K562 (cell line): ENCODE measurements around the gene ELP5. TPM values are rescaled to one million over a fixed set of nuclear protein-coding genes. Genes with fewer than 3 reads are reported as not detected.
A peak's percentile ranks its signal among the peaks of the same experiment; 100 is the strongest.

Source experiments
- JUND ChIP-seq, 2 experiments: IDR thresholded peaks; 2 replicates in 1 of 2; 3 replicates in 1 of 2; pipeline ENCODE4 v1.6.1; 2011; ENCODE audit warnings: borderline replicate concordance in 2 of 2, low read depth in 2 of 2, low read length in 2 of 2, improper control_type of control experiment in 1 of 2, missing biosample characterization in 1 of 2, missing genetic modification characterization in 1 of 2, missing genetic modification reagents in 1 of 2
- KDM4B ChIP-seq, 2 experiments: fragments of 450-650 bp in 1 of 2; sonication (generic) in 1 of 2; IDR thresholded peaks; 2 replicates each; pipeline ENCODE4 v1.6.1; 2016 to 2017; ENCODE audit warnings: borderline replicate concordance in 2 of 2, antibody characterized with exemption in 1 of 2, low read depth in 1 of 2, mild to moderate bottlenecking in 1 of 2
- LEF1 ChIP-seq: fragments of 450-650 bp; IDR thresholded peaks from 2 replicates; pipeline ENCODE4 v1.6.1; 2016; ENCODE audit warnings: mild to moderate bottlenecking
- MTA1 ChIP-seq: fragments of 450-650 bp; IDR thresholded peaks from 2 replicates; pipeline ENCODE4 v1.6.1; 2017; ENCODE audit warnings: borderline replicate concordance
- NBN ChIP-seq: fragments of 450-650 bp; IDR thresholded peaks from 2 replicates; pipeline ENCODE4 v1.6.1; 2016; ENCODE audit warnings: low read depth, mild to moderate bottlenecking
- NKRF ChIP-seq: fragments of 450-650 bp; IDR thresholded peaks from 2 replicates; pipeline ENCODE4 v1.6.1; 2016; ENCODE audit warnings: borderline replicate concordance
- NR0B1 ChIP-seq: fragments of 450-650 bp; IDR thresholded peaks from one replicate; pipeline ENCODE4 v1.6.1; 2018; ENCODE audit warnings: mild to moderate bottlenecking, moderate library complexity; ENCODE audit not compliant: partially characterized antibody
- PHF8 ChIP-seq: fragments of 200-600 bp; sonication (generic); IDR thresholded peaks from 2 replicates; pipeline ENCODE4 v1.6.1; 2012; ENCODE audit warnings: mixed run types, mild to moderate bottlenecking, inconsistent platforms, low read length, moderate library complexity, borderline replicate concordance
- USF1 ChIP-seq: sonication (generic); formaldehyde crosslinking; IDR thresholded peaks from 2 replicates; pipeline ENCODE4 v1.9.0; 2022; ENCODE audit warnings: mild to moderate bottlenecking, missing genetic modification reagents
- YY1 ChIP-seq, 3 experiments: IDR thresholded peaks; 2 replicates each; pipeline ENCODE4 v1.6.1; 2011; ENCODE audit warnings: low read length in 2 of 3, mild to moderate bottlenecking in 2 of 3, moderate library complexity in 2 of 3, borderline replicate concordance in 1 of 3, control low read depth in 1 of 3, low read depth in 1 of 3; ENCODE audit not compliant: insufficient read depth in 3 of 3, insufficient replicate concordance in 2 of 3, control insufficient read depth in 1 of 3, insufficient read length in 1 of 3; ENCODE audit errors: extremely low read depth in 1 of 3
- ZNF740 ChIP-seq, 3 experiments: fragments of 200-800 bp in 1 of 3; sonication (Bioruptor generic) in 1 of 3; sonication (generic) in 1 of 3; formaldehyde crosslinking in 1 of 3; IDR thresholded peaks; 2 replicates each; pipeline versions ENCODE4 v1.6.1 to v1.8.0; 2016 to 2022; ENCODE audit warnings: mild to moderate bottlenecking in 2 of 3, missing compliant biosample characterization in 2 of 3, missing genetic modification characterization in 2 of 3, missing genetic modification reagents in 1 of 3
- polyA plus RNA-seq, 8 experiments: library from polyadenylated mRNA; depleted of rRNA in 4 of 8; stranded (reverse) in 5 of 8; unstranded in 3 of 8; fragments of >200 nt; fragmentation: Nextera tagmentation in 2 of 8; fragmentation: Illumina TruSeq in 1 of 8; extraction: Ambion mirVana in 2 of 8; extraction: Trizol in 1 of 8; gene quantifications; 2 replicates each; pipeline versions ENCODE4 v1.2.1 to v1.2.3, GENCODE V29; 2011 to 2014; ENCODE audit warnings: inconsistent platforms in 1 of 8, missing spikeins in 1 of 8
- total RNA-seq, 7 experiments: library from RNA; depleted of rRNA in 6 of 7; stranded (reverse); fragments of >200 nt in 6 of 7; fragmentation: Illumina TruSeq in 2 of 7; extraction: Trizol in 2 of 7; gene quantifications; 2 replicates each; pipeline versions ENCODE4 v1.2.1 to v1.2.3, GENCODE V29; 2011 to 2021; ENCODE audit warnings: low replicate concordance in 1 of 7
- TF ChIP-seq, protein P1 (sequence below): fragments of 250-450 bp; sonication (Bioruptor Pico); IDR thresholded peaks from 2 replicates; pipeline ENCODE4 v1.8.0; 2022; ENCODE audit warnings: moderate library complexity, mild to moderate bottlenecking, inconsistent platforms

Gene ELP5
- total and polyA plus RNA-seq, 9 of the 15 experiments (the other 6 are each of a cell fraction or from before 2014, with no cell fraction given), result 25.7 to 77.9 (median 52.9) TPM

GRCh38 chr17:7252176-7253043, at the start of gene ELP5 (continued):
- TF ChIP-seq USF1 (CRISPR knock-in tag) (peak; percentile 33; the same call in 1 of the 2 replicates), NBN (peak; percentile 81; the same call in 1 of the 2 replicates), MTA1 (peak; percentile 97), LEF1 (peak; percentile 55), PHF8 (peak; percentile 85), NR0B1 (no peak), YY1 (IDR thresholded peaks at IDR 0.05; ENCODE audit: borderline replicate concordance in 1 of 3, control insufficient read depth in 1 of 3, extremely low read depth in 1 of 3, insufficient read depth in 3 of 3, insufficient read length in 1 of 3, insufficient replicate concordance in 2 of 3, low read depth in 1 of 3, low read length in 2 of 3) (peak in 2 of 3 experiments; percentile 63 to 78), JUND (IDR thresholded peaks at IDR 0.05; ENCODE audit: borderline replicate concordance, low read depth, low read length) (peak; percentile 84), JUND (tag; IDR thresholded peaks at IDR 0.05; ENCODE audit: borderline replicate concordance, low read depth, low read length) (peak; percentile 69; the same call in 2 of the 3 replicates), ZNF740 (CRISPR knock-in tag; IDR thresholded peaks at IDR 0.05) (0 out of 2 replicates have a peak, but pooled peaks have one; percentile 31), ZNF740 (tag; IDR thresholded peaks at IDR 0.05) (no peak), NKRF (peak; percentile 88), KDM4B (IDR thresholded peaks at IDR 0.05; ENCODE audit: borderline replicate concordance in 2 of 2, low read depth in 1 of 2) (peak in 1 of 2 experiments; percentile 69; a peak in 1 of 4 replicates)
- TF ChIP-seq, protein P1, sequence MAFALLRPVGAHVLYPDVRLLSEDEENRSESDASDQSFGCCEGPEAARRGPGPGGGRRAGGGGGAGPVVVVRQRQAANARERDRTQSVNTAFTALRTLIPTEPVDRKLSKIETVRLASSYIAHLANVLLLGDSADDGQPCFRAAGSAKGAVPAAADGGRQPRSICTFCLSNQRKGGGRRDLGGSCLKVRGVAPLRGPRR (CRISPR knock-in tag), result no peak
